Loucy (cell line): Measurements from ENCODE around the gene CRYBA1.
"Not testable (repeated sequence)": the region's sequence is repeated elsewhere in the genome, so short reads cannot be mapped to it uniquely, and the experiment has no call there.

Experiments used
- H2AFZ ChIP-seq: fragments of 200-600 bp; sonication (generic); 2 replicates; pipeline ENCODE4 v1.6.0; 2016; ENCODE audit warnings: antibody characterized with exemption, mild to moderate bottlenecking, low read length, moderate library complexity
- H3F3A ChIP-seq: fragments of 200-600 bp; 2 replicates; pipeline ENCODE4 v1.6.0; 2016; ENCODE audit warnings: antibody characterized with exemption, low read depth, mild to moderate bottlenecking
- H3K27me3 ChIP-seq: fragments of 200-600 bp; sonication (generic); 2 replicates; pipeline ENCODE4 v1.6.1; 2014; ENCODE audit warnings: low read length, mild to moderate bottlenecking; ENCODE audit not compliant: insufficient read depth, poor library complexity, severe bottlenecking
- H3K36me3 ChIP-seq: fragments of 200-600 bp; sonication (generic); 2 replicates; pipeline ENCODE4 v1.6.1; 2016; ENCODE audit warnings: low read length; ENCODE audit not compliant: insufficient read depth
- H3K4me1 ChIP-seq: fragments of 200-600 bp; sonication (generic); 2 replicates; pipeline ENCODE4 v1.5.1; 2014; ENCODE audit warnings: low read length, mild to moderate bottlenecking; ENCODE audit not compliant: insufficient read depth, poor library complexity, severe bottlenecking
- H3K4me2 ChIP-seq: fragments of 200-600 bp; sonication (generic); 2 replicates; pipeline ENCODE4 v1.6.0; 2014; ENCODE audit warnings: antibody characterized with exemption, low read length, low read depth, mild to moderate bottlenecking; ENCODE audit not compliant: poor library complexity, severe bottlenecking
- H3K4me3 ChIP-seq: fragments of 200-600 bp; sonication (generic); 2 replicates; pipeline ENCODE4 v1.5.1; 2014; ENCODE audit warnings: low read length, mild to moderate bottlenecking, mixed read lengths; ENCODE audit not compliant: poor library complexity, severe bottlenecking
- H3K79me2 ChIP-seq: fragments of 200-600 bp; sonication (generic); 2 replicates; pipeline ENCODE4 v1.6.1; 2014; ENCODE audit warnings: low read length; ENCODE audit not compliant: insufficient read depth
- H3K9ac ChIP-seq: fragments of 200-600 bp; sonication (generic); 2 replicates; pipeline ENCODE4 v1.6.0; 2014; ENCODE audit warnings: mild to moderate bottlenecking, low read depth, low read length, moderate library complexity; ENCODE audit not compliant: poor library complexity, severe bottlenecking
- H3K9me2 ChIP-seq: fragments of 200-600 bp; sonication (generic); replicated peaks from 2 replicates; pipeline ENCODE4 v1.6.1; 2016; ENCODE audit warnings: low read depth, low read length, mixed read lengths
- H3K9me3 ChIP-seq: fragments of 200-600 bp; sonication (generic); 2 replicates; pipeline ENCODE4 v1.6.1; 2014; ENCODE audit warnings: mild to moderate bottlenecking, antibody characterized with exemption, low read length, low read depth; ENCODE audit not compliant: insufficient read depth
- H4K20me1 ChIP-seq: fragments of 200-600 bp; sonication (generic); 2 replicates; pipeline ENCODE4 v1.6.0; 2014; ENCODE audit warnings: antibody characterized with exemption, low read length, mild to moderate bottlenecking; ENCODE audit not compliant: insufficient read depth, poor library complexity, severe bottlenecking
- CTCF ChIP-seq: fragments of 200-600 bp; sonication (generic); conservative IDR thresholded peaks from 2 replicates; pipeline ENCODE4 v1.5.1; 2014; ENCODE audit warnings: mild to moderate bottlenecking, antibody characterized with exemption, low read length
- EZH2phosphoT487 ChIP-seq: fragments of 200-600 bp; IDR thresholded peaks from 2 replicates; pipeline ENCODE4 v1.6.1; 2018; ENCODE audit warnings: antibody characterized with exemption, mild to moderate bottlenecking, moderate library complexity, borderline replicate concordance

The CRYBA1 gene

GRCh38 chr17:29216181-29216580 lies 30.5 kb upstream of the CRYBA1 start:
- H3F3A ChIP-seq, result no peaks in the 10 kb centered on the region
- no peak overlapping the region for H3K4me3 ChIP-seq

GRCh38 chr17:29216856-29217255 lies 29.8 kb upstream of the CRYBA1 start:
- no peaks in the 10 kb centered on the region for H3K27me3 ChIP-seq
- H3K4me1 ChIP-seq, result no peaks in the 10 kb centered on the region
- no peaks in the 10 kb centered on the region for H4K20me1 ChIP-seq
- no peak overlapping the region for H3K4me2 ChIP-seq
- H3K9me2 ChIP-seq, result no peaks in the 10 kb centered on the region
- H3K9ac ChIP-seq, result no peak overlapping the region
- no peaks in the 10 kb centered on the region for H3F3A ChIP-seq
- H3K9me3 ChIP-seq, result no peaks in the 10 kb centered on the region
- H3K36me3 ChIP-seq, result no peaks in the 10 kb centered on the region
- TF ChIP-seq EZH2phosphoT487, result no peak
- no peak for TF ChIP-seq CTCF
- H2AFZ ChIP-seq, result no peak overlapping the region
- H3K79me2 ChIP-seq, result no peaks in the 10 kb centered on the region
- H3K4me3 ChIP-seq, result no peak overlapping the region

More at GRCh38 chr17:29216181-29216580, 30.5 kb upstream of the CRYBA1 start:
- Histone ChIP-seq H3K9ac (no peak overlapping the region), H4K20me1 (no peaks in the 10 kb centered on the region), H3K9me2 (no peaks in the 10 kb centered on the region), H3K36me3 (no peaks in the 10 kb centered on the region), H2AFZ (no peak overlapping the region), H3K9me3 (no peaks in the 10 kb centered on the region), H3K4me1 (no peaks in the 10 kb centered on the region), H3K4me2 (no peak overlapping the region), H3K79me2 (no peaks in the 10 kb centered on the region), H3K27me3 (no peaks in the 10 kb centered on the region)
- TF ChIP-seq CTCF, result no peak
- no peak for TF ChIP-seq EZH2phosphoT487

- peak; percentile 99 for TF ChIP-seq CTCF
- no peak for TF ChIP-seq EZH2phosphoT487
- H2AFZ ChIP-seq, result peak overlapping the region; percentile 79
These were observed 27.1 kb upstream of the CRYBA1 start for GRCh38 chr17:29219378-29220047.

GRCh38 chr17:29221338-29221737 lies 25.3 kb upstream of the CRYBA1 start:
- H4K20me1 ChIP-seq, H3F3A ChIP-seq, H3K4me1 ChIP-seq, H2AFZ ChIP-seq, H3K9me3 ChIP-seq, H3K27me3 ChIP-seq, H3K36me3 ChIP-seq, H3K9me2 ChIP-seq, H3K4me3 ChIP-seq, H3K9ac ChIP-seq, H3K4me2 ChIP-seq, H3K79me2 ChIP-seq: not testable (repeated sequence)

More at GRCh38 chr17:29219378-29220047, 27.1 kb upstream of the CRYBA1 start:
- no peaks in the 10 kb centered on the region for H3K4me1 ChIP-seq
- H3K4me3 ChIP-seq, result no peak overlapping the region
- H3F3A ChIP-seq, result no peaks in the 10 kb centered on the region
- no peaks in the 10 kb centered on the region for H4K20me1 ChIP-seq
- peak overlapping the region; percentile 1 for H3K4me2 ChIP-seq
- H3K9me3 ChIP-seq, result no peaks in the 10 kb centered on the region
- H3K9ac ChIP-seq, result no peak overlapping the region
- H3K36me3 ChIP-seq, result no peaks in the 10 kb centered on the region
- no peaks in the 10 kb centered on the region for H3K79me2 ChIP-seq
- H3K27me3 ChIP-seq, result no peaks in the 10 kb centered on the region
- H3K9me2 ChIP-seq, result no peaks in the 10 kb centered on the region
